ENCODE data around the gene SIK2. TPM values are rescaled to one million over a fixed set of nuclear protein-coding genes. Genes with fewer than 3 reads are reported as not detected.

SIK2 gene
- total and polyA plus RNA-seq, 2 donors (not counting 1 experiment from before 2014, with no cell fraction given) = 4.9 to 21.8 TPM

- ChIA-PET POLR2A (interaction anchor here (1.0 to 1.6 kb wide), 2 partner anchors 11 to 163 kb away, joined by 5 to 6 read pairs; partner anchors contain the start of gene SIK2), CTCF (interaction anchor here (1.0 to 6.6 kb wide), 6 partner anchors 11 to 199 kb away, joined by 3 to 114 read pairs (median 4); no protein-coding TSS in a partner anchor)
- Histone ChIP-seq H3K27ac (ENCODE audit: low read length in 2 of 2) (peak overlapping the region in 1 of 2 donors; percentile 77), H3K9me3 (ENCODE audit: control extremely low read depth in 1 of 3, control insufficient read depth in 2 of 3, insufficient read depth in 1 of 3, low read length in 2 of 3) (no peaks in the 10 kb centered on the region), H2AFZ (ENCODE audit: insufficient read depth, low read depth, low read length, poor library complexity, severe bottlenecking) (peak overlapping the region; percentile 94), H3K4me2 (replicated peaks; ENCODE audit: low read depth, low read length, poor library complexity, severe bottlenecking) (peak overlapping the region; percentile 84), H4K20me1 (ENCODE audit: control insufficient read depth, insufficient read depth, low read length, poor library complexity, severe bottlenecking) (no peaks in the 10 kb centered on the region), H3K9ac (ENCODE audit: low read length) (peak overlapping the region; percentile 89), H3K79me2 (ENCODE audit: control insufficient read depth, insufficient read depth, low read length) (peaks cover 30% of the 10 kb centered on the region), H3K4me1 (ENCODE audit: control insufficient read depth in 2 of 2, insufficient read depth in 2 of 2, low read length in 2 of 2) (peaks cover 9 to 16% of the 10 kb centered on the region in 2 donors), H3K4me3 (ENCODE audit: control extremely low read depth in 1 of 5, extremely low read depth in 1 of 5, insufficient read depth in 1 of 5, low read depth in 2 of 5, low read length in 4 of 5) (peak overlapping the region; percentile 74 to 97 (median 90)), H3K27me3 (replicated peaks in 1 of 4; ENCODE audit: control extremely low read depth in 1 of 4, control insufficient read depth in 3 of 4, insufficient read depth in 4 of 4, low read length in 3 of 4) (no peaks in the 10 kb centered on the region), H3K36me3 (replicated peaks in 1 of 2; ENCODE audit: control extremely low read depth in 1 of 2, control insufficient read depth in 1 of 2, extremely low read depth in 1 of 2, insufficient read depth in 2 of 2, low read length in 1 of 2) (peaks cover 5 to 19% of the 10 kb centered on the region in 2 experiments)
- WGBS (ENCODE audit: insufficient coverage) = under 1% methylated on average over 22 of the region's 28 CpGs
- Mint-ChIP-seq H3K27me3 (no peaks in the 10 kb centered on the region), H3K9me3 (ENCODE audit: insufficient read depth) (no peaks in the 10 kb centered on the region), H3K4me1 (peaks cover 37% of the 10 kb centered on the region), H3K27ac (peak overlapping the region; percentile 97), H3K4me3 (peak overlapping the region; percentile 100)
- no peak for ATAC-seq (ENCODE audit: low read depth)
- TF ChIP-seq CTCF (IDR thresholded peaks at IDR 0.05) (no peak), EZH2 (IDR thresholded peaks at IDR 0.05; ENCODE audit: borderline replicate concordance, insufficient read depth, low read depth, low read length, poor library complexity, severe bottlenecking) (no peak)
- no peak for DNase-seq
- intact Hi-C loops (cut with micrococcal nuclease) = loop anchor here (2.0 to 5.0 kb wide), 3 partner anchors 105 to 1053 kb away; partner anchors contain the start of genes ALG9, ARHGAP20 and POU2AF1
Observed at GRCh38 chr11:111765320-111765983, 163.2 kb downstream of the SIK2 start.
